Spinal cord (tissue), 10 donors: Measurements from ENCODE around the gene PPM1E. TPM values are rescaled to one million over a fixed set of nuclear protein-coding genes. Genes with fewer than 3 reads are reported as not detected.
"Not testable (repeated sequence)": the region's sequence is repeated elsewhere in the genome, so short reads cannot be mapped to it uniquely, and the experiment has no call there.

Experiments used
- DNase-seq, 6 donors: peaks; one replicate each; pipeline versions ENCODE4 v3.0.0 to v3.0.0-alpha.2; 2013 to 2015; ENCODE audit warnings: low spot score in 6 of 6, low read depth in 4 of 6
- H3K27ac ChIP-seq: one replicate; pipeline ENCODE4 v1.5.1; 2013; ENCODE audit warnings: low read depth, low read length, control low read depth
- H3K27me3 ChIP-seq: one replicate; pipeline ENCODE4 v1.6.1; 2013; ENCODE audit warnings: low read length; ENCODE audit not compliant: control insufficient read depth, insufficient read depth
- H3K36me3 ChIP-seq: one replicate; pipeline ENCODE4 v1.6.1; 2013; ENCODE audit warnings: low read length; ENCODE audit not compliant: control insufficient read depth, insufficient read depth
- H3K4me1 ChIP-seq: one replicate; pipeline ENCODE4 v1.6.1; 2013; ENCODE audit warnings: low read length; ENCODE audit not compliant: control insufficient read depth, insufficient read depth
- H3K4me3 ChIP-seq: one replicate; pipeline ENCODE4 v1.5.1; 2013; ENCODE audit warnings: low read depth, low read length, control low read depth
- H3K9me3 ChIP-seq: one replicate; pipeline ENCODE4 v1.6.1; 2013; ENCODE audit warnings: low read length; ENCODE audit not compliant: control insufficient read depth, insufficient read depth
- WGBS: methylation state at CpG from one replicate; pipeline ENCODE4 v1.1.5; 2013; ENCODE audit warnings: missing lambda C conversion rate; ENCODE audit not compliant: insufficient coverage; 5-methylcytosine and 5-hydroxymethylcytosine counted together
- polyA plus RNA-seq, 2 donors: library from polyadenylated mRNA; unstranded; fragments of 120-200 nt; gene quantifications; one replicate each; pipeline ENCODE4 v1.2.1, GENCODE V29; 2013; ENCODE audit not compliant: insufficient read length in 2 of 2
- total RNA-seq, 2 donors: library from RNA; depleted of rRNA in 1 of 2; stranded (reverse); fragments of 120-200 nt in 1 of 2; fragments of >200 nt in 1 of 2; gene quantifications; one replicate each; pipeline versions ENCODE4 v1.2.3 to v1.2.4, GENCODE V29; 2013 to 2014
- donor health status: healthy.

PPM1E gene
- total and polyA plus RNA-seq, 4 donors: 10.9 to 42.0 (median 32.6) TPM

DNA sequence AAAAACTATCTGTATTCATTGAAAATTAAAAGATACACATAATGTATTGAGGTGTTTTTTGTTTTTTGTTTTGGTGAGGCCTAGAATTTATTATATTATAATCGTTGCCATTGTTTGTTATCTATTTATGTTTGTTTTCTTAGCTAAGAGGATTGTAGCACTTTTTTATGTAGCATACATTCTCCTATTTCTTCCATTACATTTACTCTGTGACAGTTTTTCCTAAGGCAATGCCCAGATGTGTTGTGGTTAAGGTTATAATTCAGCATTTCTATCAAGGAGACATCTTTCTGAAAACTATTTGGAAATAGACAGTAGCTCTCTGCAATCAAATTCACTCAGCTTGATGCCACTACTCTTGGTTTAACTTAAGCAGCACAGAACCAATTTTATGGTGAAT lies 161.6 kb downstream of the PPM1E start:
- no CpG with 5 or more reads among the region's 1 CpG for WGBS

DNA sequence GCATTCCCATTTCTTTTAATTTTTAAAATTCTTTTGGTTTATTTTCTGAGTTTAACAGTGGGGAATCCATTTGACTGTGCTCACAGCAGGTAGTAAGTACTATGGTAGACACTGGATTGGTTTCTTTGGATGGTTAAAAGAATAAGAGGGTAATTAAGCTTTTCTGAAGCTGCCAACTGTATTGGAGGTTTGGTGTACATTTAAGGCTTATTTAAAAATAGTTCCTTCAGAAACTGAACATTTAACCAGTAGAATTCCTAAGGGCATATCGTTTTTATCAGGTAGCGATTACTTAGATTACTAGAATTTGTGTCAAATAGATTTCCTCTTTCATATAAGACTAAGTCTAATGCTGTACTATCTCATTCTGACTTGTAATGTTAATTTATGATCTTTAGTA lies 162.4 kb downstream of the PPM1E start:
- no peaks in the 10 kb centered on the region for H3K9me3 ChIP-seq
- H3K27ac ChIP-seq: no peak overlapping the region
- H3K4me1 ChIP-seq: no peaks in the 10 kb centered on the region
- no peak overlapping the region for H3K4me3 ChIP-seq
- no CpG with 5 or more reads among the region's 2 CpGs for WGBS
- peak in 2 of 6 donors; percentile 2 to 73 for DNase-seq
- no peaks in the 10 kb centered on the region for H3K27me3 ChIP-seq
- no peaks in the 10 kb centered on the region for H3K36me3 ChIP-seq

More for the DNA sequence above, 161.6 kb downstream of the PPM1E start:
- no peak overlapping the region for H3K27ac ChIP-seq
- no peaks in the 10 kb centered on the region for H3K4me1 ChIP-seq
- no peaks in the 10 kb centered on the region for H3K9me3 ChIP-seq
- H3K36me3 ChIP-seq: no peaks in the 10 kb centered on the region
- peak in 1 of 6 donors; percentile 47 for DNase-seq
- no peaks in the 10 kb centered on the region for H3K27me3 ChIP-seq
- H3K4me3 ChIP-seq: no peak overlapping the region

DNA sequence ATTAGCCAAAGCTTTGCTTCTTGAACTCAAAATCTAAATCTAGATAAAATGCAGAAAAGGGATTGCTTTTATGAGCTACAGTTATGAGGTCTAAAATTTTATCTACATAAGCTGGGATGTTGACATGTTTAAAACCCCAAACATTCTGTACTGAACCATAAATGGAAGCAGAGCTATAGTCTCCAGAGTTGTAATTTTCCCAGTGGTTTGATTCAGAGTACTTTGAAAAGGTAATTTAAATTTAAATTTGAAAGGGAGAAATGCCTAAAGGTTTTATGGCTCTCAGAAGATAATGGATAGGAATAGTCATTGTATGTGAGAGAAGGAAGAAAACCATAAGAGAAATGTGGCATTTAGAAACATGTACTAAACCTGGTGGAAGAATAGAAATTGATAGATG lies 163.2 kb downstream of the PPM1E start:
- no peaks in the 10 kb centered on the region for H3K9me3 ChIP-seq
- no peaks in the 10 kb centered on the region for H3K36me3 ChIP-seq
- H3K27me3 ChIP-seq: no peaks in the 10 kb centered on the region
- DNase-seq: peak in 1 of 6 donors; percentile 67
- H3K4me1 ChIP-seq: no peaks in the 10 kb centered on the region
- no peak overlapping the region for H3K4me3 ChIP-seq
- H3K27ac ChIP-seq: no peak overlapping the region

DNA sequence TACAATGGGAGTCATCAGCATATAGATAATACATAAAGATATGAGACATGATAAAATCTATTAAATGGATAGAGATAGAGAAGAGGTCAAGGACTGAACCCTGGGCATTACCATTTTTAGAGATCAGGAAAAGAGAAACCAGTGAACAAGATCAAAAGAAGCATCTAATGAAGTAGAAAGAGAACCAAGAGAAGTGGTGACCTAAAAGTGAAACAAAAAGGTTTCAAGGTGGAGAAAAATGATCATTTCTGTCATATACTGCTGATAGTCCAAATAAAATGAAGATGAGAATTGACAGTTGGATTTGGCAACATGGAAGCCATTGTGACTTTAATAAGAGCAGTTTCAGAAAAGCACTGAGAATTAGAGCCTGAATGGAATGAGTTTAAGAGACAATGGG lies 165.1 kb downstream of the PPM1E start:
- no peaks in the 10 kb centered on the region for H3K36me3 ChIP-seq
- no peak overlapping the region for H3K27ac ChIP-seq
- H3K4me3 ChIP-seq: no peak overlapping the region
- H3K27me3 ChIP-seq: no peaks in the 10 kb centered on the region
- no peaks in the 10 kb centered on the region for H3K9me3 ChIP-seq
- no peak for DNase-seq
- no peaks in the 10 kb centered on the region for H3K4me1 ChIP-seq

DNA sequence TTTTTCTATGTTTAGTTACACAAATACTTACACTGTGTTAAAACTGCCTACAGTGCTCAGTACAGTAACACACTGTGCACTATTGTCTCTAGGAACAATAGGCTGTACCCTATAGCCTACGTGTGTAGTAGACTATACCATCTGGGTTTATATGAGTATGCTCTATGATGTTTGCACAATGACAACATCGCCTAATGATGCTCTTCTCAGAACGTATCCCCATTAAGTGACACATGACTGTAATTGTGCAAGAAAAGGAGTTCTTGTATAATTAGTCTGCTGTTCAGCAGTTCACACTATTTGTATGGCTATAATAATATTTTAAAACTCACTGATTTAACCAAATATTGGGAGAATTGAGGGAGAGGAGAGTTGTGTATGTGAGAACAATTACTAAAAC lies 177.3 kb downstream of the PPM1E start:
- Histone ChIP-seq H3K4me1 (no peaks in the 10 kb centered on the region), H3K4me3 (no peak overlapping the region), H3K9me3 (no peaks in the 10 kb centered on the region), H3K27me3 (no peaks in the 10 kb centered on the region), H3K27ac (no peak overlapping the region), H3K36me3 (no peaks in the 10 kb centered on the region)
- no peak for DNase-seq
- no CpG with 5 or more reads among the region's 3 CpGs for WGBS

DNA sequence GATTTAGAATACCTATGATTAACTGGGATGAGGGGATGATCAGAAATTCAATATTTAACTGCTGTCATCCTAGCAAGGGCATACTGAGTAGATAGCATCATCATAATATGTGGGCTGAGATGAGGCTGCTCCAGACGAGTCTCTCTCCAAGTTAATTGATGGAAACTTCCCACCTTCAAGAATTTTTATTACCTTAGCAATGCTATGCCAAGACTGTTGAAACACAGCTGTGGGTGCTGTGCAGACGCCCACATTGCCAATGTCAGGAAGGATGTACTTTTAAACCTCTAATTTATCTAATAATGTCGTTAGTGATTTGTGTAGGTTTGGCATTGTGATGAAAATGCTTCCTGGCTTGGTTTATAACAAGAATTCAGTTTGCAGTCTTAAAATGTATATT lies 180.6 kb downstream of the PPM1E start:
- WGBS: no CpG with 5 or more reads among the region's 3 CpGs
- peak in 1 of 6 donors; percentile 33 for DNase-seq
- no peaks in the 10 kb centered on the region for H3K27me3 ChIP-seq
- no peak overlapping the region for H3K4me3 ChIP-seq
- H3K36me3 ChIP-seq: no peaks in the 10 kb centered on the region
- no peaks in the 10 kb centered on the region for H3K4me1 ChIP-seq
- no peaks in the 10 kb centered on the region for H3K9me3 ChIP-seq
- H3K27ac ChIP-seq: no peak overlapping the region

DNA sequence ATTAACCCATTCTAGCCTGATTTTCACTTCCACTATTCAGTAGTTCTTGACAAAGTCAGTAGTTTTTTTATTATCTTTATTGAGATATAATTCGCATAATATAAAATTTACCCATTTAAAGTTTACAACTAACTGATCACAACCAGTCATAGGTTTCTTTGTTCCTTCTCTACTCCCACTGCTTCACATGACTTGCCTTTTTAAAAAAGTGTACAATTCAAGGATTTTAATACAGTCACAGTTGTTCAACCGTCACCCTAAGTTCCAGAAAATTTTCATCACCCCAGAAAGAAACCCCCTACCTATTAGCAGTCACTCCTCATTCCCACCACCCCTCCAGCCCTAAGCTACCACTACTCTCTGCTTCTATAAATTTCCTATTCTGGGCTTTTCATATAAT lies 188.5 kb downstream of the PPM1E start:
- Histone ChIP-seq H3K9me3 (peaks cover 4% of the 10 kb centered on the region), H3K36me3 (no peaks in the 10 kb centered on the region), H3K27ac (no peak overlapping the region), H3K27me3 (no peaks in the 10 kb centered on the region), H3K4me3 (no peak overlapping the region), H3K4me1 (no peaks in the 10 kb centered on the region)
- WGBS: 75% methylated on average over 1 of the region's 2 CpGs
- no peak for DNase-seq

DNA sequence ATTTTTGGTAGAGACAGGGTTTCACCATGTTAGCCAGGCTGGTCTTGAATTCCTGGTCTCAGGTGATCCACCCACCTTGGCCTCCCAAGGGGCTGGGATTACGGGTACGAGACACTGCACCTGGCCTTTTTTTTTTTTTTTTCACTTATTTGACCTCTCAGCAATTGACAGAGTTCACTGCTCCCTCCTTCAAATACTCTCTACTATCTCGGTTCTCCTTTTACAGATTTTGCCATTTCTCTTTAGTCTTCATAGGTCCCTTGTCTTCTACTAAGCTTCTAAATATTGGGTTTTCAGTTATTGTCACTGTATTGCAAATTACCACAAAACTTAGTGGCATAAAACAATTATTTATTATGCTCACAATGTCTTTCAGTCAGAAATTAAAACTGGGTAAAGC lies 191.8 kb downstream of the PPM1E start:
- Histone ChIP-seq H3K36me3 (no peaks in the 10 kb centered on the region), H3K27me3 (no peaks in the 10 kb centered on the region), H3K9me3 (peaks cover 7% of the 10 kb centered on the region), H3K4me3 (no peak overlapping the region), H3K4me1 (no peaks in the 10 kb centered on the region), H3K27ac (no peak overlapping the region)
- DNase-seq: no peak
- WGBS: 100% methylated on average over 2 of the region's 3 CpGs

DNA sequence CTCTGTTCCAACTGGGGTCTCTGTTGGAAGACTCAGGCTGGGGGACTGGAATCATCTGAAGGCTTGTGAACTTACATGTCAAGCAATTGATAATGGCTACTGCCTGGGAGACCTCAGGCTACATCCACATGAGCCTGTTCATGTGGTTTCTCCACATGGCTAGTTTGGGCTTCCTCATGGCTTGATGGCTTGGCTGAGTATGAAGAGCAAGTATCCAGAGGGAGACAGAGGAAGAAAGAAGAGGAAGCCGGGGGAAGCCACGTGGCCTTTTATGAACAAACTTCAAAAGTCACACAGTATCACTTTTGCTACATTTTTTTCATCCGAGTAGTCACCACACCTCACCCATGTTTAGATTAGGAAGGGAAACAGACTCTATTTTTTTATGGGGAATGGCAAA lies 192.2 kb downstream of the PPM1E start:
- H3K36me3 ChIP-seq: no peaks in the 10 kb centered on the region
- no peak overlapping the region for H3K27ac ChIP-seq
- no peak overlapping the region for H3K4me3 ChIP-seq
- no CpG with 5 or more reads among the region's 3 CpGs for WGBS
- no peak for DNase-seq
- H3K27me3 ChIP-seq: no peaks in the 10 kb centered on the region
- H3K9me3 ChIP-seq: peaks cover 7% of the 10 kb centered on the region
- H3K4me1 ChIP-seq: no peaks in the 10 kb centered on the region

DNA sequence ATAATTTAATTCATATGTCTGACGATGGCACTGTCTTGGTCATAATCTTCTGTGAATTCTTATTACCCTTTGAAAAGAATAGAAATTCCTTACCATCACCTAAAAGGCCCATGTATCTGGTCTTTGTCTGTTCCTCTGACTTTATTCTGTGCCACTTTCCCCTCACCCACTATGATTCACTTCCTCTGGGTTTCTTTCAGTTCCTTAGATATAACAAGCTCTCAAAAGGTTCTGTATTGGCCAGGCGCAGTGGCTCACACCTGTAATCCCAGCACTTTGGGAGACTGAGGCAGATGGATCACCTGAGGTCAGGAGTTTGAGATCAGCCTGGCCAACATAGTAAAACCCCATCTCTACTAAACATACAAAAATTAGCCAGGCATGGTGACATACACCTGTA lies 198.7 kb downstream of the PPM1E start:
- not testable (repeated sequence) for H3K27ac ChIP-seq, H3K36me3 ChIP-seq, DNase-seq, H3K27me3 ChIP-seq, H3K9me3 ChIP-seq, H3K4me3 ChIP-seq, H3K4me1 ChIP-seq
- 50% methylated on average over 1 of the region's 2 CpGs for WGBS
